HG03066 (cell line): Measurements from ENCODE around the gene ATXN1.
"Not testable (repeated sequence)": the region's sequence is repeated elsewhere in the genome, so short reads cannot be mapped to it uniquely, and the experiment has no call there.

ENCODE experiments used
- ATAC-seq: cut with Tn5 transposase; IDR thresholded peaks from one replicate; pipeline ENCODE4 v1.9.1; 2021; ENCODE audit warnings: low read depth; ENCODE audit not compliant: unreplicated experiment

Gene ATXN1

GRCh38 chr6:16725145-16725864 is 36.0 kb downstream of the ATXN1 start:
- ATAC-seq, result no peak

DNA sequence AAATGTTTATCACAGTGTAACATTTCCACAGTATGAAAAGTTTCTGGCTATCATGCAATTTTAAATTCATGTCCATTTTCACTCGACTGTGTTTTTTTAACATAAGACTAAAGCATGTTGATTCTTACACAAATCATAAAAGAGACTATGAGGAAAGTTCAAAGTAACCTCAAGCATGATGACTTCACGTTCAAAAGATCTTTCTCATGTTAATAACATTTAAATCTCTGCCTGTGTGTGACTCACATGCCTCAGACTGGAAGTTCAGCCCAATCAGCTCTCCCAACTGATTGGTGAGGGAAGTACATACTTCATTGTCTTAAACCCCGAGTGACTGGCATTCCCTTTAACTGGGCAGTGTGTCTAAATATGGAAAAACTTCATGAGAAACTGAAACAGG is 37.4 kb downstream of the ATXN1 start:
- ATAC-seq, result no peak

- no peak for ATAC-seq
Observed at GRCh38 chr6:16723402-16723801, 37.9 kb downstream of the ATXN1 start.

DNA sequence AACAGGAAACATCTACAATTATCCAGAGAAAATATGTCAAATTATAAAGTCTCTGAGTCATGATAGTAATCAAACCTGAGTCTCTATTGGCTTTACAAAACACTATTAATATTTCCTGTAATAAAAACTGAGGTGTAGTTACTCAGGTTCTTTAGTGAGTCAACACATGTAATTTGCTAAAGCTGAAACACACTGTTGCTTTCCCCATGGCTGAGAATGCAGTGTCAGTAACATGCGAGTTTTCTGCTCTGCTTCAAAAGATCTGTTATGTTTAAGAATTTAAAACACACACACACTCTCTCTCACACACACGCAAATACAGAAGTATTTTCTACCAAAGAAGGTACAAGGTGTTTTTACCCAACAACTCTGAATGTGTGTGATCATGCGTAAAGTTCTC is 38.6 kb downstream of the ATXN1 start:
- ATAC-seq, result no peak

GRCh38 chr6:16721977-16722376 is 39.3 kb downstream of the ATXN1 start:
- no peak for ATAC-seq

DNA sequence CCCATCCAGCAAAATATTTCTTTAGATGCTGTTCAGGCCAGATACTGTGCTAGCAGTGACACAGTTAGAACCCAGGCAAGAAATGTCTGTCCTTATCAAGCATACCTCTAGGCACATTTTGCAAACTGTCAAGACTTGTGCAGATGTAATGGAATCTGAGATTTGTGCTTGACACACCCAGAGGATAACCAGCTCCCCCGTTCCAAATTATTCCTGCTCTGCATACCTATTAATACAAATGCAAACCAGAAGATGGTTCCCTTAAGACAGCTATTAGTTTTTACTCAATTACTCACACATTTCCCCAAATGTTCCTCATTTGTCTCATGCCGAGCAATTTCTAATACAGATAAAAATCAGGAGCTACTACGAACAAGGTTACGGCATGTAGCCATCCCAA is 40.4 kb downstream of the ATXN1 start:
- no peak for ATAC-seq

DNA sequence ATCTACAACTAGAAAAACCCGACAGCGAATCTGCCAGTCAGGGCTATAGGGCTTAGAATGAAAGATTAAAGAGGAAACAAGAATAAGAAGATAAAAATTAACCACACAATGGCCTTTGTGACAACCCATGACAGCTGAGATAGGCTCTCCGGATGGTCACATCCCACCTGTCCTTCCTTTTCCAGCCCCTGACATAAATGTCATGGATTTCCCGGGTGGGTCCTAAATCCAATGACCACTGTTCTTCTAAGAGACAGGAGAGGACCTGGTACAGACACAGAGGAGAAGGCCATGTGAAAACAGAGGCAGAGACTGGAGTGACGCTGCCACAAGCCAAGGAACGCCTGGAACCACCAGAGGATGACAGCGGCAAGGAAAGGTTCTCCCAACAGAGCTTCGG is 41.8 kb downstream of the ATXN1 start:
- ATAC-seq, result no peak

- ATAC-seq, result no peak
Observed at GRCh38 chr6:16718356-16718755, 42.9 kb downstream of the ATXN1 start.

GRCh38 chr6:16717275-16717942 is 43.9 kb downstream of the ATXN1 start:
- ATAC-seq, result no peak

- ATAC-seq, result no peak
Observed at GRCh38 chr6:16716321-16716858, 44.9 kb downstream of the ATXN1 start.

DNA sequence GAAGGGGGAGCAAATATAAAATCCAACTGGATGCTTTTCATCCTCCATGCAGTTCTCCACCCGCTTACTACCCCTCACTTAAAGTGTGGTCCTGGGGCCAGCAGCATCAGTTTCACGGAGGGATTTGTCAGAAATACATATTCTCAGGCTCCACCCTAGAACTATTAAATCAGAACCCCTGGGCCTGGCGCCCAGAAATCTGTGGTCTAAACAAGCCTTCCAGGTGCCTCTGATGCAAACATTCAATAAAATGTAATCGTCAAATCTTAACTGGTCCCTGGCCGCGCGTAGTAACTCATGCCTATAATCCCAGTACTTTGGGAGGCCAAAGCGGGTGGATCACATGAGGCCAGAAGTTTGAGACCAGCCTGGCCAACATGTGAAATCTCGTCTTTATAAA is 47.7 kb downstream of the ATXN1 start:
- no peak for ATAC-seq

DNA sequence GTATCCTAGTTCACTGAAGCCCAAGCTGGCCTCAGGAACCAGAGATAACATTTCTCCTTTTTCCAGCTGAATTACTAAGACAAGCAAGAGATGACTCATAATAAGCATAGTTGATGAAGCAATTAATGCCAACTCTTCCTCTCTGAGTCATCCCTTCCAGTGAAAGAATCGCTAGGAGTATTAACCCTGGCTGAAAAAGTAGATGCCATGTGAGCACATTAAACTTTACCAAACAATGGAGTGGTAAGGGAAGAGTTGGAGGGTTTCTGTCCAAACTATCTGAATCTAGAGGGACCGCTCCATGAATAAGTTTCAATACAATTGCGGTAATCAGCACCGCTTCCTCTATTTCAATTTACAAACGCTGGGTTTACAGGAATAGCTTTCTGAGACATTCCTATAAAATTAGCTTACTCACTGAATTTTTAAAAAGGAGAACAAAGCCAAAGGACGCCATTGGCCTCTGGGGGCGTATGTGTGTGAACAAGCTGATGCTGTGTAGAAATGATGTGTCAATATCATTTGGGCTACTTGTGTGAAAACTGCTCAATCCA is 48.3 kb downstream of the ATXN1 start:
- ATAC-seq, result no peak

DNA sequence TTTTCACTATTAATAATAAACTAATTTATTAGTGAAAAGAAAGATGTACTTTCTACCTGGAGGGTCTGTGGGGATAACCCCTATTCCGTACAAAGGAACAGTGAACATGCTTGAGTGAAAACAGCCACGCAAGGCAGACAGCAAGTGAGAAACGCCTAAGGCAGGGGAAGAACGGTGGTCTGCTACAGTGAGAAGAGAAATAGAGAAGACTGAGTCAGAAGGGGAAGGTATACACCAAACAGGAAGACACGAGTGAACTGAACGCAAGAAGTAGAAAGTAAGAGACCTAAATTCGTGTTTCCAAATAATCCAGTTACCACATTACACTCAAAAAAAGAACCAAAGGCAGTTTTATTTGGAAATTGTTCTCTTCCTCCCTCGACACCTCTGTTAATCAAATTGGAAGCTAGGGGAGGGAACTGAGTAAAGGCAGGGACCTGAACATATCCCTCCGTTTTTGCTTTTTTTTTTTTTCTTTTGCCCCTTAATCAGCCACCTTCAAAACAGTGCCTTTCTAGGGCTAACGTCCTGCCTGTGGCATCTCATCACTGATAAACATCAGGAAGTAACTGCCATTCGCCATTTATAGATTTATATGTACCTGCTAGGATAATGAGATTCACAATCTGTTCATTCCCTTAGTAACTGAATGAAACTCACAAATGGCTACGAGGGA is 48.9 kb downstream of the ATXN1 start:
- ATAC-seq, result peak; percentile 66

DNA sequence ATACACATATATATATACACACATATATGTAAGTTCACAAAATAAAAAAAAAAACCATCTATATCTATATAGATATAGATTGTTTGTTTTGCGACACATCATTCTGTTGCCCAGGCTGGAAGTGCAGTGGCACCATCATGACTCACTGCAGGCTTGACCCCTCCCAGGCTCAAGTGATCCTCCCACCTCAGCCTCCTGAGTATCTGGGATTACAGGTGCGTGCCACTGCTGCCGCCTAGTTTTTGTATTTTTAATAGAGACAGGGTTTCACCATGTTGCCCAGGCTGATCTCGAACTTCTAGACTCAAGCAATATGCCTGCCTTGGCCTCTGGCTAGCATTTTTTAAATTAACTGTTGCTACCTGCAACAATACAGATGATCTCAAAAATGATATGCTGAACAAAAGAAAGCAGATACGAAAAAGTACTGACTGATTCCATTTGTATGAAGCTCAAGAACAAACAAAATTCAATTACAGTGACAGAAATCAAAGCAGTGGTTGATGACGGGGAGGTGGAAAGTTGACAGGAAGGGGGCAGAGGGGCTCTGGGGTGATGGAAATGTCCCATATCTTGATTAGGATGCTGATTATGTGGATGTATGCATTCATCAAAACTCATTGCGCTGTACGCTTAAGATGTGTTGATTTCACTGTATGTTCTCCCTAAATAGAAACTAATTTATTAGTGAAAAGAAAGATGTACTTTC is 49.6 kb downstream of the ATXN1 start:
- ATAC-seq, result peak; percentile 3

GRCh38 chr6:16706911-16707783 is 54.1 kb downstream of the ATXN1 start:
- no peak for ATAC-seq

DNA sequence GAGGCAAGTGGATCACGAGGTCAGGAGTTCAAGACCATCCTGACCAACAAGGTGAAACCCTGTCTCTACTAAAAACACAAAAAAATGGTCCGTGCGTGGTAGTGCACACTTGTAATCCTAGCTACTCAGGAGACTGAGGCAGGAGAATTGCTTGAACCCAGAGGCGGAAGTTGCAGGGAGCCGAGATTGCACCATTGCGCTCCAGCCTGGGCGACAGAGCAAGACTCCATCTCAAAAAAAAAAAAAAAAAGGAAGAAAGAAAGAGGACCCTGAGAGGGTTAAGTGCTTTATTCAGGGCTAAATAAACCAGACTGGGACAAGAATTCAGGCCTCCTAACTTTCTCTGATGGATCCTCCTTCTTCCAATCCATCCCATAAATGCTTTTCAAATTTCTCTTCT is 54.8 kb downstream of the ATXN1 start:
- ATAC-seq, result not testable (repeated sequence)

DNA sequence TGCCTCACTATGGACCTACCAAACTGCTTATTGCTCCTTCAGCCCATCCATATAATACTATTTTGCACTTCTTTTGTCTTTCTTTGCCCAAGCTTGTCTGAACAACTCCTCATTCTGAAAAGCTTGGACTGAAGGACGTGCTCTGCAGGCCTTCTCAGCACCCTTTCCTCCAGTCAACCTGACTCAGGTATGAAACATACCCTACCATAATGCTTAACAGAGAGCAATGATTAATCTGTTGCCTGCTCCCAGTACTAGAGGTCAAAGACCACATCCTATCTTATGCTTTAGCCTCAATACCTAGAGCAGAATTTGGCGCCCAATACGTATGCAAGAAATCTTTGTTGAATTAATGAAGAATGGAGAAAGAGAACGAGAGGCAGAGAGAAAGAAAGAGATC is 55.2 kb downstream of the ATXN1 start:
- ATAC-seq, result no peak

- no peak for ATAC-seq
Observed at GRCh38 chr6:16705081-16705993, 55.9 kb downstream of the ATXN1 start.
